SKM-1 (cell line): Measurements from ENCODE around the gene ZNF148.

Experiments
- DNase-seq: peaks from one replicate; lab custom pipeline; 2025; ENCODE audit not compliant: unreplicated experiment; lab: John Stamatoyannopoulos, UW

ZNF148 gene

GRCh38 chr3:125229707-125230106, 145.4 kb downstream of the ZNF148 start:
- no peak for DNase-seq

DNA sequence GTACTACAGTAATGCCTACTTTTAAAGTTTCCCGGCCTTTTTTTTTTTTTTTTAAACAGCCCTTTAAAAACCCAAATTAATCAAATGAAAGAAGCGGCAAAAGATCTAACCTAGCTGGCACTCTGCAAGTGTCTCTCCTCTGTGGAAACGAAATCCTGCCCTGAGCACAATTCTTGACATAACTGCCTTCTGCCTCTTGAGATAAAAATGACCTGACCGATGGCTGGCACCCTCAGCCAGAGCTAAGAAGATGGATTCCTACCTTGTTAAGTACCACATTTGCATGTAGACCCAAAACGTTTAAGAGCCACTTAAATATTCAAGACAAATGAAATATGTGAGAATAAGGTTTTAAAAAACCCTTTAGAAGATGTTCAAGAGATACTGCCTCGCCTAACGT, 146.0 kb downstream of the ZNF148 start:
- no peak for DNase-seq

- no peak for DNase-seq
Observed at GRCh38 chr3:125221831-125222230, 153.3 kb downstream of the ZNF148 start.

DNA sequence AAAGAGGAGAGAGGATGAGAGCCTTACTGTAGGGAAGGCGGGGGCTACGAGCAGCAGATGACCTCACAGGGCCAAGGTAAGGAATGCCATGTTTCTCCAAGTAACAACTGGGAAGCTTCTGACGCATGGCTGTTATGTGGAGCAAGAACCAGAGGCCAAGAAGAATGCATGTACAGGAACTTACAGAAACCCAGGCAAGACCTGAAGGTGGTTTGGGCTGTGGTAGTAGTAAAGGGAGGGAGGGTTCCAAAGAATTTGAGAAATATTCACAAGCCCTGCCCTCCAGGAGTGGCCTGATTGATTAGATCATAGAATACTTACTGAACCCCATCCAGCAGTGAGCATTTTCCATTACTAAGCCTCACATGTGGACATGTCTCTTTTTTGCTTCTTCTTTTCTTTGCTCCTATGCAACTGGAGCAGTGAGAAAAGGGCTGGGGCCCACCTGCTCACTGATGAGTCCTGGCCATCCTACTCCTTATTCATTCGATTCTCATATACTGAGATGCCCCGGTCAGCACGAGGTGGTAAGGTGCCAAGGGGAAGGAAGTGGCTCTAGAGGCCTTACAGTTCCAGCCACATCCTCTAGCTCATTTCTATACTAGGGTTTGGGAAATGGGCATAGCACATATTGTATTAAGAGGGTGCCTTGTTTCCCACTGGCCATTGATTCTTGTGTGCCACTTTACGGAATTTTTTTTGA, 154.2 kb downstream of the ZNF148 start:
- no peak for DNase-seq

DNA sequence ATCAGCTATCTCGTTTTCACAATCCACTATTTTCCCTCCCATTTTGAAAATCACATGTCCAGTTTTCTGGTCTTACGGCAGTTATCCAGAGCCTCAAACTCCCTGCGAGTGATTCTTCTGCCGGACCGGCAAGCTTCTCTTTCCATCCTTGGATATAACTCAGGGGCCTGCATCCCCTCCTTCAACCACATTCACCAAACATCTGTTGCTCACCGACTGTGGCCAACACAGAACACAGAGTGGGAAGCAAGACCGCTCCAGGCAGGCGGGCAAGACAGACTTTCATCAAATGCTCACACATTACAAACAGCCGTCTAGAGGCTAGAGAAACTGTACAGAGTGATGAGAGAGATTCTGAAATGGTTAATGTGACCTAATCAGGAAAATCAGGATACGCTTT, 154.9 kb downstream of the ZNF148 start:
- no peak for DNase-seq

DNA sequence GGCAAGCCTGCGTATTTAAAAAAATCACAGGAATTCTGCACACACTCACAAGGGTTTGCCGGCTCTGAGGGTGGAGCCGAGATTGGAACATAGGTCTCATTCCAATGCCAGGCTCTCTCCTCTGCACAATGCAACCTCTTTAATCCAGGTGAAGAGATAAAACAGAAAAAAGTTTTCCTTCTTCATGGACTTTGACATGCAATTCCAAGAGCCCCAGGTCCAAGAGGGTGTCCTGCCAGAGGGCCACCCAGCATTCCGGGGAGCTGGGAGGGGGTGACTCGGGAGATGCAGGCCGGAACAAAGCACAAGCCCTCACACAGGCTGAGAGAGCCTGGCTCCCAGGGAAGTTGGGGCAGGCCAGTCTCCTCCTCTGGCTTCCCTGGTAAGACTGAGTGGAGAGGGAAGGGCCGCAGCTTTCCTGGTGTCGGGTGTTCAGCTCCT, 155.8 kb downstream of the ZNF148 start:
- no peak for DNase-seq

GRCh38 chr3:125214738-125215137, 160.4 kb downstream of the ZNF148 start:
- DNase-seq = no peak

DNA sequence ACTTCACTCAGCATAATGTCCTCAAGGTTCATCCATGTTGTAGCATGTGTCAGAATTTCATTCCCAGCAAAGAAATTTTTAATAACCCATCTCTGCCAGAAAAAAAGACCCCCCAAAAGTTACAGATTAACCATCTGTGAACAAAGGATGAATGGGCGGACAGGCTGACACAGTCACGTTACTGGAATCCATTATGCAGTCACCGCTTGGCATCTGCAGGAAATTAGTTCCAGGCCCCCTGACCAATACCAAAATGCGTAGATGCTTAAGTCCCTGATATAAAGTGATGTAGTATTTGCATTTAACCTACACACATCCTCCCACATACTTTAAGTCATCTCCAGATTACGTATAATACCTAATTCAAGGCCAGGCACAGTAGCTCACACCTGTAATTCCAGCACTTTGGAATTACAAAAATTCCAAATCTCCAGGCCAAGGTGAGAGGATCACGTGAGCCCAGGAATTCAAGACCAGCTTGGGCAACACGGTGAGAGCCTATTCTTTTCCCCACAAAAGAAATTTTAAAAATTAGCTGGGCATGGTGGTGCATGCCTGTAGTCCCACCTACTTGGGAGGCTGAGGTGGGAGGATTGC, 161.1 kb downstream of the ZNF148 start:
- no peak for DNase-seq

- no peak for DNase-seq
Observed at GRCh38 chr3:125213364-125213755, 161.8 kb downstream of the ZNF148 start.

GRCh38 chr3:125212509-125213363, 162.4 kb downstream of the ZNF148 start, which contains the start of gene SLC12A8:
TSS of gene SLC12A8 (minus strand) at chr3:125212748. CDS start at chr3:125211349, 1,399 bp downstream.
- DNase-seq = no peak

GRCh38 chr3:125212091-125212508, 163.0 kb downstream of the ZNF148 start:
- no peak for DNase-seq

DNA sequence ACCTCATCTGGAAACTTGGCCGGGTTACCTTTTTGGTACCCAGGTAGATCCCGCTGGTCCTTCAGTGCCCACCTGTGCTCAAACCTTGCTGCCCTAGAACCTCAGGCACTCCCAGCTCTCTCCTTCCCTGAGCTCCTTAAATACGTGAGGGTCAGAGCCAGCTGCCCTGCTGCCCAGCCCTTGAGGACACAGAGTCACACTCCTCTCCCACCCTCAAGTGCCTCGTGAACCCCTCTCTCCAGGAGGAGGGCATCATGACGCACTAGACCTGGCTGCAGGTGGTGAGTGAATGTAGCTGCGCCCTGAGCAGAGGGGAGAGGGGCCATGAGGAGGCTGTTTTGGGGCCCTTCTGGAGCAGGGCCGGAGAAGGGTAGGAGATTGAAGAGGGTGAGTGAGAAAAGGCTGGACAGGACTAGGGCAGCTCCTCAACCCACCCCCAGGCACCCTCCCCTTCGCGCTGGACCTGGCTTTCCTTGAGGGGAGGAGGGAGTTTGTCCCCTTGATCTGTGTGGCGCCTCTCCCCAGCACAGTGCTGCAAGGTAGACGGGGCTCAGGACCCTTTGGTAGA, 163.5 kb downstream of the ZNF148 start:
- no peak for DNase-seq

- no peak for DNase-seq
Observed at GRCh38 chr3:125207949-125208568, 167.1 kb downstream of the ZNF148 start.

- DNase-seq = no peak
Observed at GRCh38 chr3:125207507-125207906, 167.6 kb downstream of the ZNF148 start.

DNA sequence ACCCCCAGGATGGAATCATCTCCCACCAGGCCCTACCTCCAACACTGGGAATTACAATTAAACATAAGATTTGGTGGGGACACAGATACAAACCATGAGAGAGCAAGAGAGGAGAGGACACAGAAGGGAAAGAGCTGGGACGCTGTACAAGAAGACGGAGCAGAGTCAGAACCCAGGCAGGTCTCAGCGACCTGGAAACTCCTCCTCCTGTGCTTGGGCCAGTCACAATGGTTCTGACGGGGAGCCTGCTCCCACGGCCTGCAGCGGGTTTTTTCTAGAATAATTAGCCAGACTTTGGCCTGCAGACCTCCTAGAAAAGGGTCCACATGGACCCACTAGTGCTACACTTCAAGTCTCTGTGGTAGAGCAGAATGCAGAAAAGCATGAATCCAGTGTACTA, 168.2 kb downstream of the ZNF148 start:
- no peak for DNase-seq

DNA sequence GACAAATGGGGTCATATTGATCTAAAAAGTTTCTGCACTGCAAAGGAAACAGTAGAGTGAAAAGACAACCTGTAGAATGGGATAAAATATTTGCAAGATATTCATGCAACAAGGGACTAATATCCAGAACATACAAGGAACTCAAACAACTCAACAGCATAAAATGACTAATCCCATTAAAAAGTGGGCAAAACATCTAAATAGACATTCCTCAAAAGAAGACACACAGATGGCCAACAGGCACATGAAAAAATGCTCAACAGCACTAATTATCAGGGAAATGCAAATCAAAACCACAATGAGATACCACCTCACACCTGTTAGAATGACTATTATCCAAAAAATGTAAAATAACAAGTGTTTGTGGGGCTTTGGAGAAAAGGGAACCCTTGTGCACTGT, 171.4 kb downstream of the ZNF148 start:
- no peak for DNase-seq

DNA sequence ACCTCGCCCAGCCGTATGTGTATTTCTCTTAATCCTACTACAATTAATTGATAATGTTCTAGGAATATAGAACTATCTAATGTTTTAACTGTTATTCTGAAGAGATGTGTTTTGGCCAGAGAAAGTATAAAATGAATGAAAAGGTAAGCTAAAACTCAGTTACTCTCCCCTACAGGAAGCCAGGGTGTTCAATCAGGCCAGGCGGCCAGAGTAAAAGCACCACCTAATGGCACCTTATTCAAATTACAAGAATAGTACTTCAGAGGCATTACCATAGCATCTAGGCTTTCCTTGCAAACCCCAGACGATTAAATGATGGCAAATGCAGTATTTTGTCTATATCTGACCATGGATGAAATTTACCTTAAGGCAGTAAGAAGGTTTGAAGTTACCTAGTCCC, 172.9 kb downstream of the ZNF148 start:
- DNase-seq = no peak

DNA sequence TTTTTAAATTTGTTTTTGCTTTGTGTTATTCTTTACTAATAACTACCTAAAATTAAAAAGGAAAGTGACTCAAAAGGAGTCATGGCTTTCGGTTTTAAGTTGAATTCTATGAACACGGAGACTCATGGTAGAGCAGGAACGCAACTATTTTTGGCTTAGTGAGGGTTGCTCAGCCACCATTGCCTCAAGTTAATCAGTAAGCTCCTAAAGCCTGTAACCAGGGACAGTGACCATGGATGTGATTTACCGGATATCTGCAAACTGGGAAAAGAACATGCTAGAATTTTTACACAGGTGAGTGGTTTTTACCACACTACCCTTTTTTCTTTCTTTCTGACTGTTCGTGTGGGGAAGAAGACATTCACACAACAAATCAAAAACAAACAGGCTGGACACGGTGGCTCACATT, 174.4 kb downstream of the ZNF148 start:
- no peak for DNase-seq

DNA sequence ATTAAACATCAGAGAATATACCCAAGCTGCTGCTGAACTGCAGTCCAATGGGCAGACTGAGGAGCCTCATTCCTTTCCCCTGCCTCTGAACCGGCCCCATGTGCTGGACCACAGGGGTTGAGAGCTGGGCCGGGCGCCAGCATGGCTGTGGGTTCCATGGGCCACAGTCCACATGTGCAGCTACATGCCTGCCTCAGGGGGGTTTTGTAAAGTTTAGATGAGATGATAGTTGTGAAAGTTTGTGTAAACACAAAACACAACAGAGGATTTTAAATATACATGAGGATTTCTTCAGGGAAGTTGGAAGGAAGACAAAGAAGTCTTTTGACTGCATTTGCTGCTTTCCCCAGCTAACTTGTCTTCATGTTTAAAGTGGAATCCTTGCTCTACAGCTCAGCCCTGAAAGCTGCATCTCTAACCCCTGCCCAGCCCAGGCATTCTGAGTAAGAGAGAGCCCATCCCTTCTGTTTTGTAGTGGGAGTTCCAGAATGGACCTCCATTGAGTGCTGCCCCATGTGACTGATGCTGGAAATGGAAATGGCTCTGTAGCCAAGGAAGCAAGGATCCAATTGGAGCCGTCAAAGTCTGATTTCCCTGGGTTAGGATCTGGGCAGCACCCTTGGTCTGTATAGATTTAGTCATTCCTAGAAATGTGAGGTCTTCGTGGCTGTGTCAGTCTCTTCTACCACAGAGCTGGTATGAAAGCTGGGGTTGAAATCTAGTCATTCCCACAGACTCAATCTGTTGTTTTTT, 180.1 kb downstream of the ZNF148 start:
- no peak for DNase-seq

DNA sequence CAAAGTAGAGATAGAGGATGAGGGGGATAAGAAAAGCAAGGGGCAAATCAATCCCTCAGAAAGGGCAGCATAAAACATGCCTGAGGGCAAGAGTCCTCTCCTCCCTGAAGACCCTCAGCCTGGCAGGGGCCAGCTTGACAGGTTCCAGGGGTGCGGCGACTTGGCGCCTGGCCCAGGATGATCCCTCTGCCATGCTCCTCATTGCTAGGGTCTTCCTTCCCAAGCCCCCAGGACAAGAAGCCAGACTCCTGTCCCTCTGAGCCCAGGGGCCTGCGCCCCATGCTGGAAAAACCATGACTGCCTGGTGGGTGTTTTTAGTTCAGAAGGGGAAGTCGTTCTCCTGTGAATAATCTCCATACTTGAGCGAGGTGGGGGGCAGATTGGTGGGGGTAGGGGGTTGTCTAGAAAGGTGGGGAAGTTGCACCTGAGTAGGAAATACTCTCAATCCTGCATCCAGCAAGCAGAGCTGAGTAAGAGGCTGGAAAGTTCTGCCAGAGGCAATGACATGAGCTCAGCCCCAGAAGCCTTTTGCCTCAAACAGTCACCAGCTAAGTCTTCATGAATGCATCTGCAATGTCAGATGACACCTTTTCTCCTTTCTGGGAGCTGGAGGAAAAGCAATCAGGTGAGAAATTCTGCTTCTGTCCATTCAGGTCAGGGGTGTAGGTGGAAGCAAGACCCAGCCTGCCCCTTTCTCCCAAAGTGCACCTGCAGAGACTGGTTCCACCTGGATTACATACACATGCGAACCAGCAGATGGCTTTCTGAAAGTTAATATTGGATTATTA, 180.9 kb downstream of the ZNF148 start:
- no peak for DNase-seq
